ENCODE measurements around the gene TUSC2.

TUSC2 gene

GRCh38 chr3:50278123-50278879, 49.7 kb downstream of the TUSC2 start:
- TF ChIP-seq CTCF (IDR thresholded peaks at IDR 0.05; ENCODE audit: control insufficient read depth, insufficient read depth, low read depth, low read length, missing control alignments): no peak

GRCh38 chr3:50276762-50277101, 51.3 kb downstream of the TUSC2 start:
- no peak for TF ChIP-seq CTCF (IDR thresholded peaks at IDR 0.05; ENCODE audit: control insufficient read depth, insufficient read depth, low read depth, low read length, missing control alignments)
- DNase-seq (ENCODE audit: low read depth): no peak
- H3K4me3 ChIP-seq (ENCODE audit: control insufficient read depth, low read depth, low read length): no peak overlapping the region

More at GRCh38 chr3:50278123-50278879, 49.7 kb downstream of the TUSC2 start:
- H3K4me3 ChIP-seq (ENCODE audit: control insufficient read depth, low read depth, low read length): no peak overlapping the region
- no peak for DNase-seq (ENCODE audit: low read depth)

GRCh38 chr3:50275996-50276761, 51.8 kb downstream of the TUSC2 start:
- no peak for DNase-seq (ENCODE audit: low read depth)
- TF ChIP-seq CTCF (IDR thresholded peaks at IDR 0.05; ENCODE audit: control insufficient read depth, insufficient read depth, low read depth, low read length, missing control alignments): no peak
- no peak overlapping the region for H3K4me3 ChIP-seq (ENCODE audit: control insufficient read depth, low read depth, low read length)

- TF ChIP-seq CTCF (IDR thresholded peaks at IDR 0.05; ENCODE audit: control insufficient read depth, insufficient read depth, low read depth, low read length, missing control alignments): no peak
- H3K4me3 ChIP-seq (ENCODE audit: control insufficient read depth, low read depth, low read length): no peak overlapping the region
- DNase-seq (ENCODE audit: low read depth): no peak
These were observed 52.7 kb downstream of the TUSC2 start for GRCh38 chr3:50275141-50275995.

All from AG09309 (cell line).